NOMO-1 (cell line): ENCODE data around the gene PIR.

ENCODE experiments used
- DNase-seq, 2 experiments: peaks; one replicate each; lab custom pipeline; 2025; ENCODE audit not compliant: unreplicated experiment in 2 of 2; lab: John Stamatoyannopoulos, UW

PIR gene

DNA sequence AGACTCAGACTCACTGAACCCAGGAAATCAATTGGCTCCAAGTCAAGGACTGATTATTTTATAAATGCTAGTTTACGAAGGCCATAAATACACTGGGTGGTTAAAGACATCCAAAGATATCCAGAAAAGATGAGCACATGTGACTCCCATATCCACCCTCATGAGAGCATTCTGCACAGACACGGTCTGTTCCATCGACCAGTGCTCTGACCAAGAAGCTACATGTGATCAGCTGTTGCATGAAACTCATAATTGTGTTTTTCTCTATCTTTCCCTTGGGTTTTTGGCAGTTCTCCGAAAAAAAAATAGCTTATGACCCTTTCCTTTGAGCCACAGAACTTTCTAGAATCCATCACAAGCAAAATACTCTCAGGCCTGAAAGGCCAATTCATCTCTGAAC lies 2.7 kb upstream of the PIR start:
- no peak for DNase-seq

DNA sequence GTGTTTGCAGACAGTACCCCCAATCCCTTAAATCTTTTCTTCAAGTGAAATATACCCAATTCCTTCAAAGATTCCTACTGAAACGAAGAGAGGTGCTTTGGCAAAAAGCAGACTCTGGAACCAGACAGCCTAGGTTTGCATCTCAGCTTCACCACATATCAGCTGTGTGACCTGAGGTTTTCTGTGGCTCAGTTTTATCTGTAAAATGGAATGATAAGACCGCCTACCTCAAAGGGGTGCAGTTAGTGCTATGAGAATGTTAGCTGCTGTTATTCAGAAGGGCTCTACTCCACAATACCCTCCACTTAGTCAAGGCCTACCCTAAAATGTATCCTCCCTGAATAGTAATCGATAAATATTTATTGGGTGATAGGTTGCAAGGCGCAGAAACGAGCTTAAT lies 664 bp downstream of the PIR start:
- no peak for DNase-seq

DNA sequence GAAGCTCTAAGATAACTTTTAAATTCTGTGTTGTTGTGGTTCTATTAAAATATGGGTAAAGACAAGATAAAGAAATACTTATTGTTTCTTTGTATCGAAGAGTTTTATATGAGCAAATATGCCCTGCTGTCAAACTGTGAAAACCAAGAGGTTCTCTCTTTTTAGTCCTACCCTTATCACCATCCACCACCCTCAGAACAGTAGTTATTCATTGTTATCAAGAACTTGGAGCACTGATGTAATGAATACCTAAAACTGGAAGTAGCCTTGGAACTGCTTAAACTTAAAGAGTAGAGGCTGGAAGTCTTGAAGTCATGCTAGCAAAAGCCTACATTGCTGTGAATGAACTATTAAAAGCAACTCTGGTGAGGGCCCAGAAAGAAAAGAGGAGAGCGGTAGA lies 9.2 kb downstream of the PIR start:
- no peak for DNase-seq

DNA sequence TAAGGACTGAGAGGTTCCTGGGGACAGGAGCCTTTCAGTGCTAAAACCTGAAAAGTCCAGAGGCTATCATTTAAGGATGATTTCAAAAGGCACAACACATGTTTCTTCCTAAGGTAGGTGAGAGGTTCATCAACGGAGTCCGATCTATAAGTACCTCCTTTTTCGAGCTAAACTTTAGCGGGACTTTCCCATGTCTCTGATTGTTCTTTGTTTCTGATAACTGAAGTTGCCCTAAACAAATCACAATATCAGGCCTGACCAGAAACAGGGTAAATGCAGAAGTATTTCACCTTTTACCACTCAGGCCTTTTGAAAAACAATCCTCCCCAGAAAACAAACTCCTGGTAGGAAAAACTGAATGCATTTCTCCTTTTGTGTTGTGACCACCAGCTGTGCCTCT lies 17.6 kb downstream of the PIR start:
- DNase-seq: no peak

DNA sequence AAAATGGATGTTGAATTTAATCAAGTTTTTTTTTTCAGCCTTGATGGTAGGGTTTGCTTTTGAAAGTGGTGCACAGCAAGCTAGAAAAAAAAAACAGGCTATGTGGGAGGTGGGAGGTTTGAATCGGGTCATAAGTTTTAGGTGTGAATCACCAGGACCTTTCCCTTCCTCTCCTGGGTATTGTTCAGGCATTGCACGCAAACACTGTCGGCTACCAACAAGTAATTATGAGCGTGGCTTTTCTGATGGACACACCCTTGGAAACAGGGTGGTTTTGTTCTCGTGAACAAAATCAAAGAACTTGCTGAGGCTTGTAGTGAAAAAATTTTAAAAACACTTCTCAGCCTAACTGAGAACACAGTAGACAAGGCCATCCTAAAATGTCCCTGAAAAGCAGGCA lies 18.1 kb downstream of the PIR start:
- no peak for DNase-seq

DNA sequence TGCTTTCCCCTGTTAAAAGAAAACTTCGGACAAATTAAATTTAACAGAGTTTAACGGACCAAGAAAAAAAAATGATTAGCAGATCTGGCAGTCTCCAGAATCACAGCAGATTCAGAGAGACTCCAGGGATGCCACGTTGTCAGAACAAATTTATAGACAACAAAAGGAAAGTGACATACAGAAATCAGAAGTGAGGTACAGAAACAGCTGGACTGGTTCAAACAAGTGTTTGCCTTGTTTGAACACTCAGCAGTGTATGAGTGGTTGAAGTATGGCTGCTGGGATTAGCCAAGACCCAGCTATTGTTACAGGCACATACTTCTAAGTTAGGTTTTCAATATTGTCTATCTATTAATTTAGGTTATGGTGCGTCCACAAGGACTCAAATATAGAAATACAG lies 19.1 kb downstream of the PIR start:
- DNase-seq: no peak

DNA sequence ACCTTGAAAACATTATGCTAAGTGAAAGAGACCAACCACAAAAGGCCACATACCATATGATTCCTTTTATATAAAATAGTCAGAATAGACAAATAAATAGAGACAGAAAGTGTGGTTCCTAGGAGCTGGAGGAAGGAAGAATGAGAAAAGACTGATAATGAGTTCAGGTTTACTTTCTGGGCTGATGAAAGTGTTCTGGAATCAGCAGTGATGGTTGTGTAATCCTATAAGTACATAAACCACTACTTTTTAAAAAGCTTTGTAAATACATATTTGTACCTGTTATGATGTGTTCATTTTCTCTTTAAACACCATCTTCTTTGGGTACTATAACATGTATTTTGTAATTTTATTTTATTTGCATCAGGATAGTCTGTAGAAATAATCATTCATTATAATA lies 20.6 kb downstream of the PIR start:
- DNase-seq: no peak

DNA sequence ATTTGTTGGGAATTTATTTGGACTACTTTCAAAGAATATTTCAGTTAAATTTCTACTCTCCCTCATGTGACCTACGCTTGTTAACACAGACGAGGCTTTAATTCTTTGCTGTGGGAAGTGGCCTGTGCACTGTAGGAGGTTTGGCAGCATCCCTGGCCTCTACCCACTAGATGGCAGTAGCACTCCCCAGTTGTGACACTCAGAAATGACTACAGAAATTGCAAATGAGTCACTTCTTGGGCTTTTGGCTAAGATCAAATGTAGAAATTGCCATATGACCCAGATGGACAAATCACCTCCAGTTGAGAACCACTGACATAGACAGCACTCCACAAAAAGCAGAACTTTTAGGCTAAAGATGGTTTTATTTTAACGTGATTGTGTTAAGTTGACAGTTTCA lies 22.1 kb downstream of the PIR start:
- peak; percentile 69 to 76 for DNase-seq

DNA sequence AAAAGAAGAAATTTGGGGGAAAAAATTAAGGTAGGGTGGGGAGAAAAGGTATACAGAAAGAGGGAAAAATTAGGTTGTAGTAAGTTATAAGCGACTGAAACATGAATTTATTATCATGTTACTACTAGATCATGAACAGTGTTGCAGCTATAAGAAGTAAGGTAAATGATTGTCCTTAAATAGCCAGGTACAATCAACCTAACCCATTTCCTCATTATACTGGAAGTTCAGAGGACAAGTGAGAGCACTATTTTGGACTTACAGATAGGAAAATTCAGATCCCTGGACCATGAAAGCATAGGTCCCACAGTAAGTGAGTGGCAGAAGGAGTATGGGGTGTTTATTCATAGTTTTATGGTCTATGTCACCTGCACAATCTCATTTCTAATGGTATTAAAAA lies 23.5 kb downstream of the PIR start:
- no peak for DNase-seq

DNA sequence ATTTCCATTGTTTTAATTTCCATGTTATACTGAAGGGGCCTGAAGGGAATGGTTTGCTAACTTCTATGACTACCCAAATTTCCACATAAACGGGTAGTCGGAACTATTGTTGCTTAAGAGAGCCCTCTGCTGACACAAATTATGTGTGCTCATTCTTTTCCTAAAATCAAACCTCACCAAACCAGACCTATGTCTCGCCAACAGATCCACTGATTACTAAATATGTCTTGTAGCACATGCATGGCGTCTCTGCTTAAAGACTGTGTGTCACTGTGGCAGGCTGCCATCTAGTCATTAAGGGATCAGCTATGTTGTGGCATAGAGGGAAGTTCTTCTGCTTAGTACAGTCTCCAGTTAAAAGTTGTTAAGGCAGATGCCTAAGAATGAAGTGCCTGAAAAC lies 25.1 kb downstream of the PIR start:
- peak; percentile 36 to 60 for DNase-seq

DNA sequence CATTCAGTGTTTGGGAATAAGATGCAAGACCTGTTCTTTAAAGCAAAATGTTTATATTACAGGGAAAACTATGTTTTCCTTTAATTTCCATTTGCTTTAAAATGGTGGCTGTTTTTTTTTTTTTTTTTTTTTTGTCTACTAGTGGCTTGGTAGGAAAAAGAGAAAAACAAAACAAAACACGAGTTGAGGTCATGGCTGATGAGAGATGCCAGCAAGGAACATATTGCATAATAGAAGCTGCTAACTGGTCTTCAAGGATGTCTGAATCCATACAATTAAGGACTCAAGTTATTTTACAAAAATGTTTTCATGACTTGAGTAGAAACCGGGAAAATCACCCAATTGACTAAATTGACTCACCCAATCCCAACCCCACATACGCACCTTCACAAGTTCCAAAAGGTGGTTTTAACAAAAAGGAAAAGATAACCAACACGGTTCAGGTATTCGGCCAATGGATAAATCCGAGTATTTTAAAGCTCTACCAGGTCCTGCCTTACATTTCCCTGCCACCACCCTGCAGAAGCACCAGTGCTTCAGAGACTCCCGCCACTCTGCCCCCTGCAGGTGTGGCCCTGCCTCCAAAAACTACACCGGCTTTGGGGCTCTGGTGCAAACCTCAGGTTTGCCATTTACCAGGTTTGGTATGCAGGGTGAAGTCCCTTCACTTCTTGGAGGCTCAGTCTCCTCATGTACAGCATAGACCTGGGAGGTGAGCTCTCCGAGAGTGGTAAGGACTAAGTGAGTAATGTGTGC lies 27.1 kb downstream of the PIR start:
- DNase-seq: no peak

DNA sequence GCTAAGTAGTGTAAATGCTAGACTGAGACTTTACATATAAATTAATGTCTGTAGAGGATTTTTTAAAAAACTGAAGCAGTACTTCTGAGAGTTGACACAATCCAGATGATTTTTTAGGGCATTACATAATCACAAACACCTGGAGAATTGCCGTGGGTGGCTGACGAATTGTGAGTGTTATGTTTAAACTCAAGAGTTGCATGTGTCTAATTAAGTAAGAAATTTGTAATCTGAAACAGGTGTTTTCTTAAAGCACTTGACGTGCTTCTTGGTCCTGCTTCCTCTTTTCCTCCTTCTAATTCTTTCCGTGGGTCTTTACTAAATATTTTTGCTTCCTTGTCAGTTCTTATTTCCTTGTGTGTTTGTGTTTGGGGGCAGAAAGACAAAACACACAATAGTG lies 27.8 kb downstream of the PIR start:
- DNase-seq: peak; percentile 31 to 42

DNA sequence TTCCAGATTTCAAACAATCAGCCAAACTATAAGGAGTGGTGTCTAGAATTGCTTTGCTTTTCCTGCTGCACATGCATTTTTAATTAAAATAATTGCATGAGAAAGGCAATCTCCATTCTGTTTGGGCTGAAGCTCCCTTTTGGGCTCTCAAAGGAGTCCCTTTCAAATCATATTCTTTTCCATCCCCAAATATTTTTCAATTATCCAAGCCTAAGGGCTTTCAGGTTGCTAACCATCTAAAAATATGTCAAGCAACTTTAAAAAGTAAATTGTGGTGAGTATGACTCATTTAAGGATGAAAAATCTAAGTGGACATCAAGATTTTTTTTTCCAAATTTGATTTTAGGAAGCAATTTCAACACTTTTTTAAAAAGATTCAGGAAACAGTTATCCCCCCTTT lies 28.4 kb downstream of the PIR start:
- DNase-seq: no peak

DNA sequence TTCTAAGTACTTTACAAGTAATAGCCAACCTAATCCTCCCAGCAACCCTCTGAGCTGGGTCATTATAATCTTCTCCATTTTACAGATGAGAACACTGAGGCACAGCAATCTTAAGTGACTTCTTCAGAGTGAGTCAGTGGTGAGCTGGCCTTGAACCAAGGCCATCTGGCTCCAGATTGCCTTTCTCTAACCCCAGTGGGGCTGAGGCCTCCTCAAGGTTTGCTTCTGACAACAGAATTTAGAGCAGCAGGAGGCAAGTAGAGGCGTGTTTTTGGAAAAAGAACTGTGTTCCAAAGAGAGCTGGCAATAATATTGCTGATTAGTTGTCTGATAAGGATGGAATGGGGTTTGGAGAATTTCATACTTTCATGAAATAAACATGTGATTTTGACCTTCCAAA lies 41.2 kb downstream of the PIR start:
- DNase-seq: no peak

DNA sequence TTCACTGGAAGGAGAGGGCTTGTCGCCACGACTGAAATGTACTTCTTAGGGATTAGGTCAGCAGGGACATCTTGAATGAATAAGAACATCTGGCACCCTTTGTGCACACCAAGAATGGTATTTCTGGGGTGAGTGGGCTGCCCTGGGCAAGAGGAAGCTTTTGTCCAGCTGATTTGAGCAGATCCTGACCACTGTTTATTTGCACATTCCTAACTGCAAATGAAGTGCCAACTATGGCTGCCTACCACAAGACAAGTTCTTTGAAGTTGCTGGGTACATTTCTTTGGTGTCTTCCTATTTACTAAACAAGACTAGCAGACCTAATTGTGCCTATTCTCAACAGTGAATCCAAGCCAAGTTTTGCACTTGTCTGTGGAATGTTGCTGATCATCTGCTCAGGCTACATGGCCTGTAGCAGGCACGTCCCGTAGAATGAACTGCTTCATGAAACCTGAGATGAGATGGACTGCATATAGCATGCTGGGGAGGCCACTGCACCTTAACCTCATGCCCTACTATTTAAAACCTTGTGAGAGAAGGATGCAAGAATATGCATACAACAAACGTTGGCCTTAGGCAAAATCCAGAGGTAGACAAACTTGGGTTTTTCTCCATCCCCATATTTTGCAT lies 45.0 kb downstream of the PIR start:
- no peak for DNase-seq

DNA sequence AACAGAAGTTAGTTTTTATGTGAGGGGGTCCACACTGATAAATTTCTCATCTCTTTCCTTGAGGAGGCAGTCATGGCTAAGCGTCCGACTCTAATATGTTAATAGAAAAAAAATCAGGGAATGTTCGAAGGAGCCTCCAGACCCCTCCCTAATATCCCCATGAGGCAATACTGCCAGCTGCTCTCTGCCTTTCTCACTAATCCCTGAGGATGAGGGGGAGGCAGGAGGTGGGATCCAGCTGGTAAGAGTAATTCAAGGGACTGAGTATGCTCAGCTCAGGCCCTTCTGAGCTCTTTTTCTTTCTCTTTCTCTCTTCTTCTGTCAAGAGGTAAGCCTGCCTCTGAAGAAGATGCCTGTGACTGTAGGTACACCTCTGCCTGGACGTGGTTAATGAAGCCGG lies 51.7 kb downstream of the PIR start:
- no peak for DNase-seq

DNA sequence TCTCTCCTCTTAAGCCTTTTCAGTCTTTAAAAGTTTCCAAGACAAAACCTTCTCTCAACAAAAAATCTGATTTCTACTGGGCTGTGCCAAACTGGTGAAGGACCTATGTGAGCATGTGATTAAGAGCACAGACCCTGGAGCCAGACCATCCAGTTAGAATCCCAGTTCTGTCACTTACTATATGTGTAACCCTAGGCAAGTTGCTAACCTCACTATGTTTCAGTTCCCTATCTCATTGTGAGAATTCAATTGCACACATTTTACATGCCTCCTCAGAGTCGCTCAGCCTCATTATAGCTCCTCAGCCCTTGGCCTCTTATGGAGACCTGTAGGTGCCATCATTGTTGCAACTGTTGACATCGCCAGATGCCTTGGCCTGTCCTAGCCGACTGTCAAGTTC lies 54.8 kb downstream of the PIR start:
- DNase-seq: peak in 1 of 2 experiments; percentile 41

DNA sequence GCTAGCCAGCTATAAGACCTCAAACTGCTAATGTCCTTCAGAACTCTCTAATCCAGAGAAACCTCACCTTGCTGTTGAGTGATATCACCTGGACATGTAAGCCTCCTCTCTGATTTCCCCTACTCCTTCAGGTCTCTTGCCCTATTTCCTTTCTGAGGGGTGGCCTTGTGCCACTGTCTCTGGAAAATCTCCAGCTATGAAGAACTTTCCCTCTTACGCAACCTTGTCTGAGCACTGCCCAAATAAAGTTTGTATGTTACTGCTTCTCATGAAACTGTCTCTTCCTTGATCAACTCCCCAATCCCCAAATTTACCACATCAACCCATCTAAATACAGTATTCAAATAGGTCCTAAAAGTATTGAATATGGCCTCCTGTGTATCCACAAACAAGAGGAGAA lies 55.4 kb downstream of the PIR start:
- no peak for DNase-seq

DNA sequence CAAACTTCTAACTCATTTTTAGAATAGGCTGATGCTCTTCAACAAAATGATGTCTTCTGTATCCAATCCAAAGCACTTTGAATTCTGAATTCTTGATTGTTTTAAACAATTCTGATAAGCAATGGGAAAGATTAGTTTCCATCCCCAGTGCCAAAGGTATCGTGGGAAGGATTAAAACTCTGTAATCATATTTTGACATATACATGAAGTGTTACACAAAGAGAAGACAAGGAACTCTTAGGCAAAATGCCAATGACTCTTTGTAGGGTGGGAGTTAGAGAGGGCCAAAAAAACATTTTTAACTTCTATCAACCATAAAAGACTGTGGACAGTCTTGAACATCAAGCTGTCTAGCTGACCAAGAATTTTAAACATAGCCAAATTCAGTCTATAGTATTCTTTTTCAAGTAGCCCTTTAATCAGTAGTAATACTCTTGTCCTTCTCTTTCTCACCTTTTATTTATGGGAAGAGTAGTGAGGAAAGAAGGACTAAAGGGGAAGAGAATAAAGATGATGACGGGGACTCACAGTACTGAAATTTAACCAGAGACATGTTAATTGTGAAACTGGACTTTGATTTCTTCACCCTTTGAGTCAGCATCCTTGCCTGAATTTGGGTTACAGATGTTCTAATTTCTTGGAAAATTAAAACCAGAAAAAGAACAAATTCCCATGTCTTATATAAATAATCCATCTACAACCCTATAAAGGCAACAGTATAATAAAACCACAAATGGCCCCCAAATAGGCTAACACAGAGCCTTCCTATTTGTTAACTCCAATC lies 57.1 kb downstream of the PIR start:
- DNase-seq: no peak

DNA sequence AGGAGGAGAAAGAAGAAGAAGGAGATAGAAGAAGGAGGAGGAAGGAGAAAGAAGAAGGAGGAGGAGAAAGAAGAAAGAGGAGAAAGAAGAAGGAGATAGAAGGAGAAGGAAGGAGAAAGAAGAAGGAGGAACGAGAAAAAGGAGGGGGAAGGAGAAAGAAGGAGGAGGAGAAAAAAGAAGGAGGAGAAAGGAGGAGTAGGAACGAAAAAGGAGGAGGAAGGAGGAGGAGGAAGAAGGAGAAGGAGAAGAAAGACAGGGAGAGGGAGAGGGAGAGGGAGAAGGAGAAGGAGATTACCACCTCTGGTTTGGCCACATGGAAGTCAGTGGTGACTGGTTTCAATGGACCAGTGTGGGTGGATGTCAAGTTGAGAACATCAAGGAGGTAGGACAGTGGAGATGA lies 58.9 kb downstream of the PIR start:
- DNase-seq: no peak

DNA sequence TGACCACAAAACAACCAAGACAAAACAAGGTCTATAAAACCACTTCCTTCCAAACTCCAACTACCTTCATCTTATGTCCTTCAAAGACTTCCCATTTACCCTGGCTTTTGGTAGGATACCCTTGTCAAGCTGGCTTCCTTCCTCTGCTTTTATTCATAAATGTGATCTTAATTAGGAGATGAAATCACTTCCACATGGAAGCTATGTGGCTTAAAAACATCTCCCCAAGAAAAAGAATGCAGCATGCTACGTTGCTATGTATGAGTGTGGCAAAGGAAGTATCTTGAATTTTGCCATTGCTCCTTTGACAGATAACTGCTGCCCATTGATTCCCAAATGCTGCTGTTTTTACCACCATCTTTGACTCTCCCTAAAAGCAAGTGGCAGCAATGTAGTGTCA lies 62.5 kb downstream of the PIR start:
- DNase-seq: no peak

DNA sequence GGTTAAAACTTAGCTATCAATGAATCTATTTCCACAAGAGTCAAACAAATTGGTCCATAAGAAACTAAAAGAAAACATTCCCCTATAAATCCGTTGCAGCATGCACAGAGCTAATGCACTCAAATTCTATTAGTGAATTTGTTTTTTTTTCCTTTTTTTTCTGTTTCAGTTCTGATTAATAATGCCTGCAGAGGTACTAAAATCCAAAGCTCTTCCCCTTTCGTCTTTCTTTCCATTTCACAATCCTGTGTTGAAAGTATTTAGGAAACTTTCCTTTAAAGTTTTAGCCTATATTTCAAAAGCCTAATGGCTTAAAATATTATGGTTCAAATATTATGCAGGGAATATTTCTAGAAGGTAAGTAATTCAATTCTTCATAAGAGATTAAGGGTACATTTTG lies 63.1 kb downstream of the PIR start:
- DNase-seq: peak in 1 of 2 experiments; percentile 18
